ENCODE results near the gene ZMYND19. TPM values are rescaled to one million over a fixed set of nuclear protein-coding genes. Genes with fewer than 3 reads are reported as not detected.
A peak's percentile ranks its signal among the peaks of the same experiment; 100 is the strongest.

Gene ZMYND19
- total RNA-seq, 2 donors from 2014 or later = 47.8 to 51.0 TPM

GRCh38 chr9:137592767-137593166 lies 2.5 kb upstream of the ZMYND19 start:
- Mint-ChIP-seq H3K27me3 (ENCODE audit: insufficient read depth) (no peaks in the 10 kb centered on the region), H3K9me3 (no peaks in the 10 kb centered on the region), H3K27ac (no peak overlapping the region), H3K36me3 (ENCODE audit: low read depth) (peaks cover 8% of the 10 kb centered on the region), H3K4me3 (no peak overlapping the region), H3K4me1 (peaks cover 11% of the 10 kb centered on the region)
- peaks cover 10% of the 10 kb centered on the region for H3K4me1 ChIP-seq (ENCODE audit: control insufficient read depth, insufficient read depth, low read length)
- H3K4me3 ChIP-seq (ENCODE audit: low read length) = no peak overlapping the region
- no peak for DNase-seq
- no peak overlapping the region for H3K9ac ChIP-seq (ENCODE audit: extremely low read depth, low read length, poor library complexity, severe bottlenecking)
- H3K36me3 ChIP-seq (ENCODE audit: control insufficient read depth, insufficient read depth, low read length) = peaks cover 13% of the 10 kb centered on the region
- H3K27me3 ChIP-seq (ENCODE audit: control insufficient read depth, insufficient read depth, low read length, poor library complexity, severe bottlenecking) = no peaks in the 10 kb centered on the region
- H3K9me3 ChIP-seq (ENCODE audit: control insufficient read depth, low read length) = no peaks in the 10 kb centered on the region
- no peak for TF ChIP-seq CTCF (conservative IDR thresholded peaks at IDR 0.05)
- 92 to 95% methylated on average over 3 to 7 of the region's 7 CpGs for WGBS, 2 experiments (ENCODE audit: insufficient coverage in 1 of 2, insufficient read length in 1 of 2)
- H3K27ac ChIP-seq (ENCODE audit: low read depth, low read length) = no peak overlapping the region

GRCh38 chr9:137590123-137590468 lies 216 bp downstream of the ZMYND19 start:
- peaks cover 11% of the 10 kb centered on the region for H3K4me1 Mint-ChIP-seq
- H3K27me3 Mint-ChIP-seq (ENCODE audit: insufficient read depth) = no peaks in the 10 kb centered on the region
- WGBS, 2 experiments (ENCODE audit: insufficient coverage in 1 of 2, insufficient read length in 1 of 2) = 0% methylated on average over 4 to 61 of the region's 61 CpGs
- peaks cover 37% of the 10 kb centered on the region for H3K36me3 ChIP-seq (ENCODE audit: control insufficient read depth, insufficient read depth, low read length)
- no peak overlapping the region for H3K27ac Mint-ChIP-seq
- H3K9ac ChIP-seq (ENCODE audit: extremely low read depth, low read length, poor library complexity, severe bottlenecking) = no peak overlapping the region
- no peaks in the 10 kb centered on the region for H3K27me3 ChIP-seq (ENCODE audit: control insufficient read depth, insufficient read depth, low read length, poor library complexity, severe bottlenecking)
- DNase-seq = no peak
- peak overlapping the region; percentile 77 for H3K4me3 Mint-ChIP-seq
- H3K36me3 Mint-ChIP-seq (ENCODE audit: low read depth) = peaks cover 32% of the 10 kb centered on the region
- peaks cover 10% of the 10 kb centered on the region for H3K4me1 ChIP-seq (ENCODE audit: control insufficient read depth, insufficient read depth, low read length)
- H3K27ac ChIP-seq (ENCODE audit: low read depth, low read length) = no peak overlapping the region
- no peak for TF ChIP-seq CTCF (conservative IDR thresholded peaks at IDR 0.05)
- H3K9me3 ChIP-seq (ENCODE audit: control insufficient read depth, low read length) = no peaks in the 10 kb centered on the region
- no peak overlapping the region for H3K4me3 ChIP-seq (ENCODE audit: low read length)
- H3K9me3 Mint-ChIP-seq = no peaks in the 10 kb centered on the region

GRCh38 chr9:137589441-137590122 lies 730 bp downstream of the ZMYND19 start:
- no peak for TF ChIP-seq CTCF (conservative IDR thresholded peaks at IDR 0.05)
- peak overlapping the region; percentile 75 for H3K4me3 Mint-ChIP-seq
- H3K9ac ChIP-seq (ENCODE audit: extremely low read depth, low read length, poor library complexity, severe bottlenecking) = peak overlapping the region; percentile 60
- H3K27ac ChIP-seq (ENCODE audit: low read depth, low read length) = no peak overlapping the region
- H3K27me3 Mint-ChIP-seq (ENCODE audit: insufficient read depth) = no peaks in the 10 kb centered on the region
- peaks cover 11% of the 10 kb centered on the region for H3K4me1 Mint-ChIP-seq
- H3K27me3 ChIP-seq (ENCODE audit: control insufficient read depth, insufficient read depth, low read length, poor library complexity, severe bottlenecking) = no peaks in the 10 kb centered on the region
- H3K36me3 ChIP-seq (ENCODE audit: control insufficient read depth, insufficient read depth, low read length) = peaks cover 41% of the 10 kb centered on the region
- peak; percentile 64 for DNase-seq
- peak overlapping the region; percentile 30 for H3K27ac Mint-ChIP-seq
- H3K9me3 Mint-ChIP-seq = no peaks in the 10 kb centered on the region
- H3K9me3 ChIP-seq (ENCODE audit: control insufficient read depth, low read length) = no peaks in the 10 kb centered on the region
- WGBS, 2 experiments (ENCODE audit: insufficient coverage in 1 of 2, insufficient read length in 1 of 2) = 11 to 12% methylated on average over 32 to 58 of the region's 58 CpGs
- H3K4me3 ChIP-seq (ENCODE audit: low read length) = peak overlapping the region; percentile 89
- H3K36me3 Mint-ChIP-seq (ENCODE audit: low read depth) = peaks cover 35% of the 10 kb centered on the region
- H3K4me1 ChIP-seq (ENCODE audit: control insufficient read depth, insufficient read depth, low read length) = peaks cover 10% of the 10 kb centered on the region

Data from endodermal cell (in vitro differentiated cells).